Hepatocyte (in vitro differentiated cells): ENCODE data around the gene MDGA2.

Experiments
- EZH2 ChIP-seq: fragments of 200-600 bp; sonication (generic); IDR thresholded peaks from 2 replicates; pipeline ENCODE4 v1.6.1; 2016; ENCODE audit warnings: antibody characterized with exemption, mild to moderate bottlenecking, borderline replicate concordance
- EZH2phosphoT487 ChIP-seq: fragments of 200-600 bp; sonication (generic); IDR thresholded peaks from one replicate; pipeline ENCODE4 v1.6.1; 2018; ENCODE audit warnings: antibody characterized with exemption, mild to moderate bottlenecking, low read depth, moderate library complexity; ENCODE audit not compliant: unreplicated experiment, severe bottlenecking
- TF ChIP-seq, protein P1 (sequence below): fragments of 200-600 bp; sonication (generic); IDR thresholded peaks from 2 replicates; pipeline ENCODE4 v1.5.1; 2016; ENCODE audit warnings: antibody characterized with exemption, mild to moderate bottlenecking; ENCODE audit not compliant: poor library complexity

DNA sequence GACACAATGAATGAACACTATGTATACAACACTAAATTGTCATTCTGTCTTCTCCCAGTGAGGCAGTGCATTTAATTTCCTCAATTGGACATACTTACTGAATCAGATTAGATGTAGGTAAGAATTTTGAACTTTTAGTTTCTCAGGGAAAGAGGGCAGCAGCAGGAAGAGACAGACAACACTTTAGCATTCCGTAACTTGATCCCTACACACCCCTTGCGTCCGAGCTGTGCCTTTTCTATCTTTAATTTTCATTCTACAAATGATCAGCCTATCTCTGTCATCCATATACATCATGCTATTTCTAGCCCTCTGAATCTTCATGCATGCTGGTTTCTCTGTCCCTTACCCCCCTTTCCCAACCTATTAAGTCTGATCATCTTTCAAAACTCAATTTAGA is 665.8 kb downstream of the MDGA2 start:
- TF ChIP-seq, protein P1, sequence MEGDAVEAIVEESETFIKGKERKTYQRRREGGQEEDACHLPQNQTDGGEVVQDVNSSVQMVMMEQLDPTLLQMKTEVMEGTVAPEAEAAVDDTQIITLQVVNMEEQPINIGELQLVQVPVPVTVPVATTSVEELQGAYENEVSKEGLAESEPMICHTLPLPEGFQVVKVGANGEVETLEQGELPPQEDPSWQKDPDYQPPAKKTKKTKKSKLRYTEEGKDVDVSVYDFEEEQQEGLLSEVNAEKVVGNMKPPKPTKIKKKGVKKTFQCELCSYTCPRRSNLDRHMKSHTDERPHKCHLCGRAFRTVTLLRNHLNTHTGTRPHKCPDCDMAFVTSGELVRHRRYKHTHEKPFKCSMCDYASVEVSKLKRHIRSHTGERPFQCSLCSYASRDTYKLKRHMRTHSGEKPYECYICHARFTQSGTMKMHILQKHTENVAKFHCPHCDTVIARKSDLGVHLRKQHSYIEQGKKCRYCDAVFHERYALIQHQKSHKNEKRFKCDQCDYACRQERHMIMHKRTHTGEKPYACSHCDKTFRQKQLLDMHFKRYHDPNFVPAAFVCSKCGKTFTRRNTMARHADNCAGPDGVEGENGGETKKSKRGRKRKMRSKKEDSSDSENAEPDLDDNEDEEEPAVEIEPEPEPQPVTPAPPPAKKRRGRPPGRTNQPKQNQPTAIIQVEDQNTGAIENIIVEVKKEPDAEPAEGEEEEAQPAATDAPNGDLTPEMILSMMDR, result no peak
- TF ChIP-seq EZH2phosphoT487 (no peak), EZH2 (no peak)
